HG02798 (cell line): Measurements from ENCODE around the gene ILRUN.
"Not testable (repeated sequence)": the region's sequence is repeated elsewhere in the genome, so short reads cannot be mapped to it uniquely, and the experiment has no call there.

ENCODE experiments used
- ATAC-seq: cut with Tn5 transposase; IDR thresholded peaks from one replicate; pipeline ENCODE4 v1.9.1; 2021; ENCODE audit warnings: mild to moderate bottlenecking; ENCODE audit not compliant: unreplicated experiment, poor library complexity

ILRUN gene

GRCh38 chr6:34667481-34668238 is 28.9 kb downstream of the ILRUN start:
- ATAC-seq, result no peak

- no peak for ATAC-seq
These were observed 31.5 kb downstream of the ILRUN start for GRCh38 chr6:34665019-34665418.

GRCh38 chr6:34664256-34664971 is 32.2 kb downstream of the ILRUN start:
- ATAC-seq, result no peak

- no peak for ATAC-seq
These were observed 32.7 kb downstream of the ILRUN start for GRCh38 chr6:34663831-34664255.

- ATAC-seq, result no peak
These were observed 33.2 kb downstream of the ILRUN start for GRCh38 chr6:34663371-34663770.

GRCh38 chr6:34661357-34661756 is 35.2 kb downstream of the ILRUN start:
- ATAC-seq, result no peak

GRCh38 chr6:34658605-34659265 is 37.8 kb downstream of the ILRUN start:
- no peak for ATAC-seq

- not testable (repeated sequence) for ATAC-seq
These were observed 38.5 kb downstream of the ILRUN start for GRCh38 chr6:34657979-34658480.

GRCh38 chr6:34657307-34657978 is 39.1 kb downstream of the ILRUN start:
- ATAC-seq, result no peak

GRCh38 chr6:34657037-34657306 is 39.6 kb downstream of the ILRUN start:
- no peak for ATAC-seq

- ATAC-seq, result peak; percentile 89
These were observed 40.1 kb downstream of the ILRUN start for GRCh38 chr6:34656378-34657036.

GRCh38 chr6:34655876-34656377 is 40.6 kb downstream of the ILRUN start:
- not testable (repeated sequence) for ATAC-seq

GRCh38 chr6:34654061-34654710 is 42.4 kb downstream of the ILRUN start:
- ATAC-seq, result no peak

GRCh38 chr6:34652263-34652662 is 44.3 kb downstream of the ILRUN start:
- no peak for ATAC-seq

- no peak for ATAC-seq
These were observed 45.7 kb downstream of the ILRUN start for GRCh38 chr6:34650823-34651222.

GRCh38 chr6:34650232-34650631 is 46.3 kb downstream of the ILRUN start:
- not testable (repeated sequence) for ATAC-seq

GRCh38 chr6:34648806-34649205 is 47.8 kb downstream of the ILRUN start:
- no peak for ATAC-seq
